GM18858 (cell line): ENCODE measurements around the gene PLPPR3.

ENCODE experiments used
- ATAC-seq: cut with Tn5 transposase; IDR thresholded peaks from one replicate; pipeline ENCODE4 v1.9.1; 2021; ENCODE audit not compliant: unreplicated experiment

The PLPPR3 gene, protein sequence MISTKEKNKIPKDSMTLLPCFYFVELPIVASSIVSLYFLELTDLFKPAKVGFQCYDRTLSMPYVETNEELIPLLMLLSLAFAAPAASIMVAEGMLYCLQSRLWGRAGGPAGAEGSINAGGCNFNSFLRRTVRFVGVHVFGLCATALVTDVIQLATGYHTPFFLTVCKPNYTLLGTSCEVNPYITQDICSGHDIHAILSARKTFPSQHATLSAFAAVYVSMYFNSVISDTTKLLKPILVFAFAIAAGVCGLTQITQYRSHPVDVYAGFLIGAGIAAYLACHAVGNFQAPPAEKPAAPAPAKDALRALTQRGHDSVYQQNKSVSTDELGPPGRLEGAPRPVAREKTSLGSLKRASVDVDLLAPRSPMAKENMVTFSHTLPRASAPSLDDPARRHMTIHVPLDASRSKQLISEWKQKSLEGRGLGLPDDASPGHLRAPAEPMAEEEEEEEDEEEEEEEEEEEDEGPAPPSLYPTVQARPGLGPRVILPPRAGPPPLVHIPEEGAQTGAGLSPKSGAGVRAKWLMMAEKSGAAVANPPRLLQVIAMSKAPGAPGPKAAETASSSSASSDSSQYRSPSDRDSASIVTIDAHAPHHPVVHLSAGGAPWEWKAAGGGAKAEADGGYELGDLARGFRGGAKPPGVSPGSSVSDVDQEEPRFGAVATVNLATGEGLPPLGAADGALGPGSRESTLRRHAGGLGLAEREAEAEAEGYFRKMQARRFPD

GRCh38 chr19:821825-822503, at the start of gene PLPPR3:
Gene PLPPR3 (minus strand): TSS chr19:821955. CDS start chr19:821559, 396 bp downstream.
- no peak for ATAC-seq

GRCh38 chr19:870963-871401, 49.2 kb upstream of the PLPPR3 start:
- no peak for ATAC-seq

GRCh38 chr19:870314-870713, 48.6 kb upstream of the PLPPR3 start:
- ATAC-seq: no peak

- ATAC-seq: no peak
These were observed 47.8 kb upstream of the PLPPR3 start for GRCh38 chr19:869245-870177.

GRCh38 chr19:868458-869244, 46.9 kb upstream of the PLPPR3 start:
- no peak for ATAC-seq

GRCh38 chr19:867855-868457, 46.2 kb upstream of the PLPPR3 start:
- ATAC-seq: no peak

DNA sequence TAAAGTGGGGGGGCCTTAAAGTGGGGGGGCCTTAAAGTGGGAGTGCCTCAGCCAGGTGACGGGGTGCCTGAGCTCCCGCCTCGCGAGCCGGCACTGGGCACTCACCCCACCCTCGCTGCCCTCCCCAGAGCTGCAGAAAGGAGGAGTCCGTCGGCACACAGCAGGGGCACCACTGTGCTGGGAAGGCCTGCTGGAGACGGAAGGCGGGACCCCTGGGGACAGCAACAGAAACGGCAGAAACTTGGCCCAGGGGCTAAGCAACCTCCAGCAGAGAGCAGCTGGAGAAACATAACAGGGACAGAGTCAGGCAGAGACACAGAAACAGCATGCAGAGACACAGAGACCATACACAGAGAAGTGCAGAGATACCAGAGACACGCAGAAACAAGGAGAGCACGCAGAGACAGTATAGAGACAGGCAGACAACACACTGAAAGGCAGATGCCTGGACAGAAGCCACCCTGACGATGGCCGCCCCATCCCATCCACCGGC, 45.6 kb upstream of the PLPPR3 start:
- no peak for ATAC-seq

- no peak for ATAC-seq
These were observed 45.1 kb upstream of the PLPPR3 start for GRCh38 chr19:866769-867300.

GRCh38 chr19:863315-863620, 41.5 kb upstream of the PLPPR3 start:
- ATAC-seq: no peak

DNA sequence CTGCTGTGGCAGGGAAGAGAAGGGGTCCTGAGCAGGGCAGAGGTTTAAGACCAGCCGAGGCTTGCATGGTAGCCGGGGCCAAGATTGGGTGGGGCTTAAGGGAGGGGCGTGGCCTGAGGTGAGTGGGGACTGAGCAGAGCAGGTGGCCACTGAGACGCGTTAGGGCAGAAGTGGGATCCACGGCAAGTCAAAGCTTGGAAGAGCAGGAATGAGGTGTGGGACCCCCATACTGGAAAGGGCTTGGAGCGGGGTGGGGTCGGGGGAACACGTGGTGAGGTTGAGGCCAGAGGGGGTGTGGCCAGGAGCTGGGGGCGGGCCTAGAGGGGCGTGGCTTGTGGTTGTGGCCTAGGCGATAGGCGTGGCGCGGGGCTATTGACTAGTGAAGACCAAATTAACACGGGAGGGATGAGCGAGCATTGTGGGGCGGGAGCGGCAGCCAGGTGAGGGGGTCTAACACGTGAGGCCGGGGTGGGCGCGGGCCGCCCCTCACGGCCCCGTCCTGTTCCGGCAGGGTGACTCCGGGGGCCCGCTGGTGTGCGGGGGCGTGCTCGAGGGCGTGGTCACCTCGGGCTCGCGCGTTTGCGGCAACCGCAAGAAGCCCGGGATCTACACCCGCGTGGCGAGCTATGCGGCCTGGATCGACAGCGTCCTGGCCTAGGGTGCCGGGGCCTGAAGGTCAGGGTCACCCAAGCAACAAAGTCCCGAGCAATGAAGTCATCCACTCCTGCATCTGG, 41.0 kb upstream of the PLPPR3 start:
- ATAC-seq: no peak

- ATAC-seq: no peak
These were observed 40.2 kb upstream of the PLPPR3 start for GRCh38 chr19:861756-862580.

GRCh38 chr19:861141-861755, 39.5 kb upstream of the PLPPR3 start:
- no peak for ATAC-seq

GRCh38 chr19:858868-859843, 37.4 kb upstream of the PLPPR3 start, which contains the start of gene CFD:
Gene CFD (plus strand): TSS chr19:859664. CDS start chr19:859690, 26 bp downstream.
- no peak for ATAC-seq

GRCh38 chr19:858284-858683, 36.5 kb upstream of the PLPPR3 start:
- ATAC-seq: no peak

DNA sequence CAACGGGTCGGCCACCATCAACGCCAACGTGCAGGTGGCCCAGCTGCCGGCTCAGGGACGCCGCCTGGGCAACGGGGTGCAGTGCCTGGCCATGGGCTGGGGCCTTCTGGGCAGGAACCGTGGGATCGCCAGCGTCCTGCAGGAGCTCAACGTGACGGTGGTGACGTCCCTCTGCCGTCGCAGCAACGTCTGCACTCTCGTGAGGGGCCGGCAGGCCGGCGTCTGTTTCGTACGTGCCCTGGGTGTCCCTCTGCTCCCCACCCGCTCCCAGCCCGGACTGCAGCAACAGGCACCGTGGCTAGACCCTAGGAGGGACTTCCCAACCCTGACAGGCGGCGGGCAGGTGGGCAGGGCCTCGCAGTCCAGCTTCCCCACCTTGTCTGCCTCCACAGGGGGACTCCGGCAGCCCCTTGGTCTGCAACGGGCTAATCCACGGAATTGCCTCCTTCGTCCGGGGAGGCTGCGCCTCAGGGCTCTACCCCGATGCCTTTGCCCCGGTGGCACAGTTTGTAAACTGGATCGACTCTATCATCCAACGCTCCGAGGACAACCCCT, 33.9 kb upstream of the PLPPR3 start:
- no peak for ATAC-seq

GRCh38 chr19:855142-855541, 33.4 kb upstream of the PLPPR3 start:
- ATAC-seq: no peak
